ENCODE results near the gene EARS2. TPM values are rescaled to one million over a fixed set of nuclear protein-coding genes. Genes with fewer than 3 reads are reported as not detected.

Gene EARS2
- total and polyA plus RNA-seq, 2 of the 4 experiments (the other 2 are of a cell fraction) = 28.1 to 37.8 TPM

DNA sequence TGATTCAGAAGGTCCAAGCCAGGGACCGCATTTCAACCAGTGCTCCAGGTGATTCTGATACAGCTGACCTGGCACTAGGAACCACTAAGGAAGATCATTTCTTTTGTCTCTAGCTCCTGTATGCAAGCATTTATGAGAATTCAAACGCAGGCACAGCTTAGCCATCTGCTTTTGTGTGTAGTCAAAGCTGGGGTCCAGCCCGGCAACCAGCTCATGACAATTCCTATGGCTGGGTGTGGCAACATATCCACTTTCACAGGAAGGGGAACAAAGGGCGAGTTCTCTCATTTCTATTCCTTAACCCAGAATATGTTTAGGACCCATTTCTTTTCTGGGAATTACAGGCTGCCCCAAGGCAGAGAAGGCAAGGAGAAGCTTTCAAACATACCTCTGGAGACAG, 76.9 kb downstream of the EARS2 start:
- Histone ChIP-seq H3K23ac (ENCODE audit: low read depth, low read length) (no peak overlapping the region), H3K27me3 (ENCODE audit: control insufficient read depth, insufficient read depth, low read length) (no peaks in the 10 kb centered on the region), H4K20me1 (ENCODE audit: insufficient read depth, low read length) (no peaks in the 10 kb centered on the region), H2BK15ac (ENCODE audit: low read depth, low read length) (no peak overlapping the region), H3K4ac (ENCODE audit: low read depth, low read length) (no peak overlapping the region), H3K56ac (ENCODE audit: extremely low read depth, insufficient read depth, low read length) (no peak overlapping the region), H3K36me3 (ENCODE audit: control insufficient read depth, insufficient read depth, low read length) (peaks cover 52% of the 10 kb centered on the region), H2BK120ac (ENCODE audit: low read depth, low read length) (no peak overlapping the region), H3K4me2 (ENCODE audit: low read depth, low read length) (no peak overlapping the region), H4K91ac (ENCODE audit: insufficient read depth, low read depth, low read length) (no peak overlapping the region), H4K5ac (ENCODE audit: low read depth, low read length) (no peak overlapping the region), H3K79me1 (ENCODE audit: low read depth in 1 of 2, low read length in 2 of 2) (no peaks in the 10 kb centered on the region), H3K9me1 (ENCODE audit: insufficient read depth, low read length) (no peaks in the 10 kb centered on the region), H2BK20ac (ENCODE audit: low read depth, low read length) (no peak overlapping the region), H3K27ac (ENCODE audit: insufficient read depth, low read length) (no peak overlapping the region), H2BK5ac (ENCODE audit: low read depth, low read length, poor library complexity, severe bottlenecking) (no peak overlapping the region), H2AK9ac (replicated peaks; ENCODE audit: low read depth, low read length, poor library complexity) (no peak overlapping the region), H3K4me3 (ENCODE audit: insufficient read depth, low read depth, low read length) (no peak overlapping the region), H2AFZ (replicated peaks; ENCODE audit: low read length, poor library complexity) (no peak overlapping the region), H3K18ac (ENCODE audit: low read depth, low read length) (no peak overlapping the region), H3K14ac (replicated peaks; ENCODE audit: low read depth, low read length) (no peak overlapping the region), H2AK5ac (ENCODE audit: low read depth, low read length) (no peak overlapping the region), H3K9me3 (ENCODE audit: control insufficient read depth, insufficient read depth, low read length) (no peaks in the 10 kb centered on the region), H3K9ac (ENCODE audit: low read depth, low read length) (no peak overlapping the region), H3K4me1 (ENCODE audit: control insufficient read depth, insufficient read depth, low read length) (no peaks in the 10 kb centered on the region), H4K8ac (ENCODE audit: low read depth in 2 of 2, low read length in 2 of 2) (no peak overlapping the region)
- ChIA-PET CTCF (no interaction called here), POLR2A (ENCODE audit: unreplicated experiment) (no interaction called here)
- ATAC-seq (ENCODE audit: low read depth) (no peak), DNase-seq (no peak)
- dilution Hi-C loops (cut with HindIII; ENCODE audit: low sequenced_read_pairs, unreplicated experiment) (no loop called here), intact Hi-C loops (cut with micrococcal nuclease) (no loop called here), in situ Hi-C loops (cut with MboI; ENCODE audit: low sequenced_read_pairs) (no loop called here)
- TF ChIP-seq RAD21 (IDR thresholded peaks at IDR 0.05; ENCODE audit: low read length) (no peak), POLR2A (IDR thresholded peaks at IDR 0.05; ENCODE audit: low read depth, low read length) (no peak), CEBPB (IDR thresholded peaks at IDR 0.05; ENCODE audit: low read depth, low read length) (no peak), MXI1 (IDR thresholded peaks at IDR 0.05; ENCODE audit: borderline replicate concordance, low read depth, low read length) (no peak), MAZ (IDR thresholded peaks at IDR 0.05; ENCODE audit: borderline replicate concordance, low read depth, low read length) (no peak), SMC3 (IDR thresholded peaks at IDR 0.05; ENCODE audit: low read depth, low read length) (no peak), RFX5 (IDR thresholded peaks at IDR 0.05; ENCODE audit: low read depth, low read length) (no peak), MAFK (IDR thresholded peaks at IDR 0.05; ENCODE audit: low read depth, low read length) (no peak), BHLHE40 (IDR thresholded peaks at IDR 0.05; ENCODE audit: low read depth, low read length) (no peak), CHD1 (IDR thresholded peaks at IDR 0.05; ENCODE audit: low read depth, low read length) (no peak), NFE2L2 (IDR thresholded peaks at IDR 0.05; ENCODE audit: low read depth, low read length) (no peak), USF2 (IDR thresholded peaks at IDR 0.05; ENCODE audit: low read depth, low read length) (no peak), CTCF (conservative IDR thresholded peaks at IDR 0.05; ENCODE audit: low read depth, low read length) (no peak), FOS (IDR thresholded peaks at IDR 0.05; ENCODE audit: low read depth, low read length) (no peak), RCOR1 (IDR thresholded peaks at IDR 0.05; ENCODE audit: insufficient replicate concordance, low read length) (no peak)
- TF ChIP-seq, protein P1, sequence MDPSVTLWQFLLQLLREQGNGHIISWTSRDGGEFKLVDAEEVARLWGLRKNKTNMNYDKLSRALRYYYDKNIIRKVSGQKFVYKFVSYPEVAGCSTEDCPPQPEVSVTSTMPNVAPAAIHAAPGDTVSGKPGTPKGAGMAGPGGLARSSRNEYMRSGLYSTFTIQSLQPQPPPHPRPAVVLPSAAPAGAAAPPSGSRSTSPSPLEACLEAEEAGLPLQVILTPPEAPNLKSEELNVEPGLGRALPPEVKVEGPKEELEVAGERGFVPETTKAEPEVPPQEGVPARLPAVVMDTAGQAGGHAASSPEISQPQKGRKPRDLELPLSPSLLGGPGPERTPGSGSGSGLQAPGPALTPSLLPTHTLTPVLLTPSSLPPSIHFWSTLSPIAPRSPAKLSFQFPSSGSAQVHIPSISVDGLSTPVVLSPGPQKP (IDR thresholded peaks at IDR 0.05; ENCODE audit: borderline replicate concordance, low read depth, low read length) = no peak
- 93% methylated on average over 2 of the region's 4 CpGs; no CpG with 5 or more reads in 1 of the 2 experiments for WGBS, 2 experiments (ENCODE audit: extremely low coverage in 2 of 2, insufficient read length in 1 of 2)
- no TSS peak for BruUV-seq (replicated peaks)
